Astrocyte of the spinal cord (primary cell): Measurements from ENCODE around the gene BRS3.

Experiments
- DNase-seq: peaks from one replicate; pipeline ENCODE4 v3.0.0; 2011; ENCODE audit warnings: low read depth, low spot score
- H3K4me3 ChIP-seq: 2 replicates; pipeline ENCODE4 v1.5.1; 2011; ENCODE audit warnings: low read depth, mild to moderate bottlenecking, low read length, moderate library complexity
- in situ Hi-C: cut with HindIII; loops from 2 replicates; pipeline ENCODE4 v1.10.0; 2017; ENCODE audit warnings: low sequenced_read_pairs
- TF ChIP-seq, protein P1 (sequence below): IDR thresholded peaks from 2 replicates; pipeline ENCODE4 v1.5.1; 2012; ENCODE audit warnings: low read depth, mild to moderate bottlenecking, low read length, inconsistent platforms

The BRS3 gene

GRCh38 chrX:136452614-136453013 lies 35.1 kb upstream of the BRS3 start:
- DNase-seq = no peak
- TF ChIP-seq, protein P1, sequence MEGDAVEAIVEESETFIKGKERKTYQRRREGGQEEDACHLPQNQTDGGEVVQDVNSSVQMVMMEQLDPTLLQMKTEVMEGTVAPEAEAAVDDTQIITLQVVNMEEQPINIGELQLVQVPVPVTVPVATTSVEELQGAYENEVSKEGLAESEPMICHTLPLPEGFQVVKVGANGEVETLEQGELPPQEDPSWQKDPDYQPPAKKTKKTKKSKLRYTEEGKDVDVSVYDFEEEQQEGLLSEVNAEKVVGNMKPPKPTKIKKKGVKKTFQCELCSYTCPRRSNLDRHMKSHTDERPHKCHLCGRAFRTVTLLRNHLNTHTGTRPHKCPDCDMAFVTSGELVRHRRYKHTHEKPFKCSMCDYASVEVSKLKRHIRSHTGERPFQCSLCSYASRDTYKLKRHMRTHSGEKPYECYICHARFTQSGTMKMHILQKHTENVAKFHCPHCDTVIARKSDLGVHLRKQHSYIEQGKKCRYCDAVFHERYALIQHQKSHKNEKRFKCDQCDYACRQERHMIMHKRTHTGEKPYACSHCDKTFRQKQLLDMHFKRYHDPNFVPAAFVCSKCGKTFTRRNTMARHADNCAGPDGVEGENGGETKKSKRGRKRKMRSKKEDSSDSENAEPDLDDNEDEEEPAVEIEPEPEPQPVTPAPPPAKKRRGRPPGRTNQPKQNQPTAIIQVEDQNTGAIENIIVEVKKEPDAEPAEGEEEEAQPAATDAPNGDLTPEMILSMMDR = no peak
- H3K4me3 ChIP-seq = no peak overlapping the region
- in situ Hi-C loops = no loop called here

GRCh38 chrX:136453114-136453513 lies 34.6 kb upstream of the BRS3 start:
- no peak for DNase-seq
- TF ChIP-seq, protein P1 = no peak
- no peak overlapping the region for H3K4me3 ChIP-seq
- in situ Hi-C loops = no loop called here

- in situ Hi-C loops = no loop called here
- no peak for DNase-seq
- no peak overlapping the region for H3K4me3 ChIP-seq
- TF ChIP-seq, protein P1 = no peak
Measured at GRCh38 chrX:136453771-136454170, 34.0 kb upstream of the BRS3 start.

DNA sequence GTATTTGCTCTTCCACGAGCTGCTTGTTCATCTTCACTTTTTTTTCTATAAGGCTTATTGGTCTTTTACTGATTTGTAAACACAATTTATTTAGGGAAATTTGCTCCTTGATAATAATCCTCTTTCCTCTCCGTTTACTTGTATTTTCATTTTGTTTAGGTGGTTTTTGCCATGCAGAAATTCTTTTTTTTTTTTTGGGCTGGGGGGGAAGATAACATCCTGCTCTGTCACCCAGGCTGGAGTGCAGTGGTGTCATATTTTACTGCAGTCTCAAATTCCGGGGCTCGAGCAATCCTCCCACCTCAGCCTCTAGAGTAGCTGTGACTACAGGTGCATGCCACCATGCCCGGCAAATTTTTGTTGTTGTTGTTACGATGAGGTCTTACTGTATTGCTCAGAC lies 31.6 kb upstream of the BRS3 start:
- no peak overlapping the region for H3K4me3 ChIP-seq
- TF ChIP-seq, protein P1 = no peak
- no peak for DNase-seq
- in situ Hi-C loops = no loop called here

DNA sequence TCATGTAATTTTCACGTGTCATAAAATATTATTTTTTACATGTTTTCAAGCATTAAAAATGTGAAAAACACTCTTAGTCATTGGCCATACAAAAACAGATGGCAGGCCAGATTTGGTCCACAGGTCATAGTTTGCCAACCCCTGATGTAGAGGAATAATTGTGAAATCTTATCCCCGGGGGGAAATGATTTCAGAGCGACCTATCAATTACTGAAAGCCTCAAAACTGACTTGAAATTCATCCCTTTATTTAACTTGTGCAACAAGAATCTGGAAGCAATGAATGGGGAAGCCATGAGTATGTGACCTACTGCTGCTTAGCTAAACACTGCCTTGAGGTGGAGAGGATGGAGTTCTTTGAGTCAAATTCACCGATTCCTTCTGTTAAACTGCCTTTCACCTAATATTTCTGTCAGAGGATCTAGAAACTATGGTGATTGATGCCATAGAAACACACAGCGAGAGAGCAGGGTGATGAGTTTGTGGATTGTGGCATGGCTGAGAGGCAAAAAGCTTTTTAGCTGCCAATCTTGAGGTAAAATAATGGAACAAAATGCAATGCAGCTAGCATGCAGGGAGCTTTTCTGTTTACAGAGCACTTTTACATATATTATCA lies 30.3 kb upstream of the BRS3 start:
- no peak overlapping the region for H3K4me3 ChIP-seq
- no peak for DNase-seq
- TF ChIP-seq, protein P1 = no peak
- in situ Hi-C loops = no loop called here

GRCh38 chrX:136464589-136464988 lies 23.2 kb upstream of the BRS3 start:
- DNase-seq = no peak
- TF ChIP-seq, protein P1 = no peak
- H3K4me3 ChIP-seq = no peak overlapping the region
- in situ Hi-C loops = no loop called here

- TF ChIP-seq, protein P1 = no peak
- H3K4me3 ChIP-seq = no peak overlapping the region
- in situ Hi-C loops = no loop called here
- DNase-seq = no peak
Measured at GRCh38 chrX:136467303-136467702, 20.4 kb upstream of the BRS3 start.
